HG02938 (cell line): ENCODE data around the gene DDX18.
A peak's percentile ranks its signal among the peaks of the same experiment; 100 is the strongest.

Experiments used
- ATAC-seq: cut with Tn5 transposase; IDR thresholded peaks from one replicate; pipeline ENCODE4 v1.9.1; 2021; ENCODE audit warnings: mild to moderate bottlenecking, moderate library complexity; ENCODE audit not compliant: unreplicated experiment

Gene DDX18

DNA sequence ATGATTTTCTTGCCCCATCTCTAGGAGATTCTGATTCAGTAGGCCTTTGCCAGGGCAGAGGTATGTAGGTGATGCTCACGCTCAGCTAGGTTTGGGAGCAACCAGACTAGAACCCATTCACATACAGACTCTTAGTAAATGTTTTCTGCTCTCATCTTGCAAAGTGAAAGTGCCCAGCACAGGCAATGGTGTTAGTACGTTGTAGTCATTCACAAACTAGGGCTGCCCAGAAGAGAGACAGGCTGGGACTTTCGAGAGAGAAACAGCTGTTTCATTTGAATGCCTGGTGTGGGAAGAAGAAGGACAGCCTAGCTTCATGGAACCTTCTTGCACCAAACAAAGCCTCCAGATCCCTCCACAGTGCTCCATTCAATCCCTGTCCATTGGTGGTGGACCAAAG lies 19.4 kb downstream of the DDX18 start:
- no peak for ATAC-seq

DNA sequence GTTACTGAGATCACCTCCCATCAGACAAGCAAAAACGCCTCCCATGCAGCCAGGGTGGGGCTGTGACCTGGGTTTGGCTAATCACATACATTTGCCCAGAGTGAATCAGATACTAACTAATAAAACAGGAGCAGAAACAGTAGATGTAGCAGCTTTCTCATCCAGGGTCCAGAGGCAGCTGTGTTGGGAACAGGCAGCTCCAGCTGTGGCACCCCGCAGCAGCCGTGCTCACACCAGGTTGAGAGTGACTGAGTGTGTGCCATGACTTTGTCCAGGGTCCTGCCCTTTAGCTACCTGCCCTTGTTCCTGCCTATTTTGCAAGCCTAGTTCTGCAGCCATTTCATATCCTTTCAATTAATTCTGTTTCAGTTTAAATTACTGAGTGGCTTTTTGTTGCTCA lies 20.5 kb downstream of the DDX18 start:
- no peak for ATAC-seq

DNA sequence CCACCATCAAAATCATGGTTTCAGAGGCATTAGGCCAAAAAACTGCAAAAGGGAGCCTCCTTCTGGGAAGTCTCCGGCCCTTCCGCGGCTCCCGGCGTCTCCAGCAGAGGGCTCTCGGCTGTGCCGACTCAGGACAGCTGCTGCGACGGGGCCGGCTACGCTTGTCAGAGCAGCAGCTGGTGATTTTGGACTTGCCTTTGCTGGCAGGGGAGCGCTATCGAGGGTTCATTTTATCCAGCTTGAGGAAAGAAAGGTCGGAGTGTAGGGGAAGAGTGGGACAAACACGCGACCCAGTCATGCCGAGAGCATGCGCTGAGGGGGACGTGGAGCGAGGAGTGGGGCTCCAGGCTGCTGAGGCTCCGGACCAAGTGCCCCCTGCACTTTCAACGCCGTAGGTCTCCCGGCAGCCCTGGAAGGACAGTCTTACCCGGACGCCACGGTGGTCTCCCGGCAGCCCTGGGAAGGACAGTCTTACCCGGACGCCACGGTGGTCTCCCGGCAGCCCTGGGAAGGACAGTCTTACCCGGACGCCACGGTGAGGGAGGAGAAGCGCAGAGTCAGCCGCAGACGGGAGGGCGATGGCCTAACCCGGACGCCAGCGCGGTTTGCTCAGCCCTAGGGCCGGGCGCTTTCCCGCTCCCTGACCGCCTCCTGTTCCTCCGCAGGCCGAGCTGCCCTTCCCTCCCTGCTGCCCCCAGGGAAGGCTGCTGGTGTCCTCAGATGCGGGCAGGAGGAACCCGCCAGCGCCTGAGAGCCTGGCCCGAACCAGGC lies 21.7 kb downstream of the DDX18 start:
- peak; percentile 71 for ATAC-seq

DNA sequence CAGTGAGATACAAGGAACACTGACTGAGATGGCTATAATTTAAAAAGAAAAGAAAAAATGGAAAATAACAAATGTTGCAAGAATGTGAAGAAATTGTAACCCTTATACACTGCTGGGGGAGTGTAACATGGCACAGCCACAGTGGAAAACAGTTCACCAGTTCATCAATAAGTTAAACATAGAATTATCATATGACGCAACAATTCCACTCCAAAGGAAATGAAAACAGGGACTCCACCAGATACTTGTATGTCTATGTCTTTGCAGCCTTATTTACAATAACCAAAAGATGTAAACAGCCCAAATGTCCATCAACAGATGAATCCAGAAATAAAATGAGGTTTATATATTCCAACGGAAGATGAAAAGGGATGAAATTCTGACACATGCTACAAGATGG lies 30.8 kb downstream of the DDX18 start:
- no peak for ATAC-seq

DNA sequence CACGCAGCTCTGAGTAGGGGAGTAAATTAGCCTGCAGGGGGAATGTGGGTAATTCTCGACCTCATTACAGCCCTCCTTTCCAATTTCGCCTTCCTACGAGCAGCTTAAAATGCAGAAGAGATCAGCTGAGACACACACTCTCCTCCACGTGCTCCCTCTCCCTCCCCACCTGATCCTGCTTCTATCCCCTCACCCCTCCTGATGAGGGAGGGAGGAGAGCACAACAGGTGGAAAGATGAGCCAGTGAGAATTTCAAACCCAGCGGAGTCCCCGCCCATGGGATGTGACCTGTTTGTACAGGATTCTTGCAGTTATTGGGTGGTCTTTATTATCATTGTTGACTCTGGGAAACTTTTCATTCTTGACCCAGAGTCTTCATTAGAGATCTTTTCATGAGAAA lies 35.5 kb downstream of the DDX18 start:
- ATAC-seq = no peak

DNA sequence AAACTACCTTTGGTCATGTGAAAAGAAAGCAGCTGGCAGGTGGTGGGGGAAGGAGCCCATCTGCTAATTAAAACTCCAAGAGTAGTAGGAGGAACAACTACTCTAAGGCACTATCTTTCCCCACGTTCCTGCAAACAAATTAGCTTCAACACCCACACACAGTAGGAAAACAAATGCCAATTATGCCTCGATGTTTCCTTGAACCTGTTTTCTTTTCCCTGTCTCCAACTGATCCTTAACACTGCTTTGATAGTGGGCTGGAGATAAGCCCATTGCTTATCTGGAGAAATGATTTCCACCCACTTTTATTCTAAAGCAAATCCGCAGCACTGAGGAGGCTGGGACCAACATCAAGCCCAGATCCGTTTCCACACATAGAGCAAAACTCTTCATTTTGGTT lies 36.0 kb downstream of the DDX18 start:
- ATAC-seq = no peak

DNA sequence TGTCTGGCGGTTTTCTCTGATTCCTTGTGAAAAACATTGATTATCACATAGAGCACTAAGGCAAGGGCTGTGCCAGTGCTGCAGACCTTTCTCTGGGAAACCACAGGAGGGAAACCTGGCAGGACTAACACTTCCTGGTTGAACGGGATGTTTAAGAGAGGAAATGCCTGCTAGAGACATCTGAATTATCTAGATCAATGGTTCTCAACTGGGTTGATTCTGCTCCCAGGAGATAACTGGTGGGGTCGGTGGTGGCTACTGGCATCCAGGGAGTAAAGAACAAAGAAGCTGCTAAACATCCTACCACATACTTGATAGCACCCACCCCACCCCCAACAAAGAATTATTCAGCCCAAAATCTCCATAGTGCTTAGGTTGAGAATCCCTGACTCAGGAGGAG lies 37.5 kb downstream of the DDX18 start:
- ATAC-seq = no peak

DNA sequence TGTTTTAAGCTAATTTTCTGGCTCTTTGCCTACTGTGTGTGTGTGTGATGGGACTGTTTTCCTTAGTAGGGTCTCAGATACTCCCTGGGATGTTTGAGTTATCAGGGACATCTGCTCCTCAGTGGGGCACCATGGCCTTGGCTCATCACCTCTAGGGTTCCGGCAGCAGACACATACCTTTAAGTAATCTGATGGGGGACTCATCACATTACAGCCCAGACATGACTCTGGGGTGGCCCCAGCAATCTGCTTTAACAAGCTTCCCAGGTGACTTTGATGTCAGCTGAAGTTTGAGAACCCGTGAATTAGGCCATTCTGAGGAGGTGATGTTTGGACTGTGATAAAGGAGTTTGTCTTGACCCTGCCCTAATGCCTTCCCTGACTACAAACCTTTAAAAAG lies 38.8 kb downstream of the DDX18 start:
- ATAC-seq = no peak

DNA sequence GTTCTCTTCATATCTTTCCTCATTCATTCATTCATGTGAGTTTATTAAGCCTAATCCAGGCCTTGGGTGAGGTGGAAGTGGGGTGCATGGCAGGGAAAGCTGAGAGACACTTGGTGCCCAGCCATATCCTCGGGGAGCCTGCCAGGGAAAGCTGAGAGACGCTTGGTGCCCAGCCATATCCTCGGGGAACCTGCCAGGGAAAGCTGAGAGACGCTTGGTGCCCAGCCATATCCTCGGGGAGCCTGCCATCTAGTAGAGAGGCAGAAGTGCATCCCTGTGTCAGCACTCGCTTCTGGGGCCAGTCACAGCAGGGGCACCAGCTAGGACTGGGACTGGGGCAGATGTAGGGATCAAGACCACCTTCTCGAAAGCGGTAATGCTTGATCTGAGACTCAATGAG lies 39.4 kb downstream of the DDX18 start:
- no peak for ATAC-seq

DNA sequence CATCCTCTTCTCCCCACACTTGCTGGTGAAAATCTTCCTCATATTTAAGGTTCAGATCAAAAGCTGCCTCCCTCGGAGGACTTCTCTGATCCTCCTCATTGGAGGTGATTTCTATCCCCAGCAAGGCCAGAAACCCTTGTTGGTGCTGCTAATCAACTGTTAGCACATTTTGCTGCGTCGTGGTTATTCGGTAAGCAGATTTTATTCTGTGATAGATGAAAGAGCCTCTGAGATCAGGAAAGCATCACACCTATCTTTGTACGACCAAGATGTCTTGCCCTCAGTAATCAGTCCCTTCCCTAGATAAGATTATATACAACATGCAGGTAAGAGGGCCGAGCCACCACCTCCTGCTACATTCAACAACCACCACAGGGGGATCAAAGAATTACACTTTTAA lies 40.1 kb downstream of the DDX18 start:
- ATAC-seq = no peak

DNA sequence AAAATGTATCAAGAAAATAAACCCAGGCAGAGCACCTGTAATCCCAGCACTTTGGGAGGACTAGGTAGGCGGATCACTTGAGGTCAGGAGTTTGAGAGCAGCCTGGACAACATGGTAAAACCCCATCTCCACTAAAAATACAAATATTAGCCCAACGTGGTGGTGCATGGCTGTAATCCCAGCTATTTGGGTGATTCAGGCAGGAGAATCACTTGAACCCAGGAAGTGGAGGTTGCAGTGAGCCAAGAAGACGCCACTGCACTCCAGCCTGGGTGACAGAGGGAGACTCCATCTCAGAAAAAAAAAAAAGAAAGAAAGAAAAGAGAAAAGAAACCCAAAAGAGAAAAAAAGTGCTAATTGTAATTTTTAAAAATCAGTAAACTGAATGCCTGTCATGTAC lies 41.4 kb downstream of the DDX18 start:
- no peak for ATAC-seq

DNA sequence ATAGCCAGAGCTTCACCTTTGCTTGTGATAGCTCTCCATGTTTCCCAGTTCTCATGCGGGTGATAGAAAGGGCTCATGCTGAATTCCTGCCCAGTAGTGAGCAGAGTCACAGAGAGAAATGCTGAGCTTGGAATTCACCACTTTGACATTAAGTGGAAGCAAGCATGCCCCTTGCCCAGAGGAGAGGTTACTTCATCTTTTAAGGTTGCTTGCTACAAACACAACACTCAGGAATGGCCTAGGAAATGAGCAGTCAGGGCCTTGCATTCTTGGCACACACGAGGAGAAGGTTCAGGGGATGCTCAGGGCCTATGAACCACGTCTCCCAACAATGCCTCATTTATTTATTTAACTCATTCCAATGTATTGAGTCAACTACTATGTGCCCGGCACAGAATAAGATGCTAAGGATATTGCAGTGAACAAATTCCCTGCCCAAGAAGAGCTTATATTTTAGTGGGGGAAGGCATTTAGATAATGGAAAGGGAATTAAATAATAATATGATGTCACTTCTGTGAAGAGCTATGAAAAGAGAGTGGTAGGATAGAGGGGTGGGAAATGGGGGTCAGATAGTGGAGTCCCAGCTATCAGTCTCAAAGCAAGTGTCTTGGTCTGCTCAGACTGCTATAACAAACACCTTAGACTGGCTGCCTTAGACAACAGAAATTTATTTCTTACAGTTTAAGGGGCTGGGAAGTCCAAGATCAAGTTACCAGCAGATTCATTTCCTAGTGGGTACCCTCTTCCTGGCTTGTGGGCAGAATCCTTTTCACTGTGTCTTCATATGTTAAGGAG lies 42.1 kb downstream of the DDX18 start:
- ATAC-seq = no peak

DNA sequence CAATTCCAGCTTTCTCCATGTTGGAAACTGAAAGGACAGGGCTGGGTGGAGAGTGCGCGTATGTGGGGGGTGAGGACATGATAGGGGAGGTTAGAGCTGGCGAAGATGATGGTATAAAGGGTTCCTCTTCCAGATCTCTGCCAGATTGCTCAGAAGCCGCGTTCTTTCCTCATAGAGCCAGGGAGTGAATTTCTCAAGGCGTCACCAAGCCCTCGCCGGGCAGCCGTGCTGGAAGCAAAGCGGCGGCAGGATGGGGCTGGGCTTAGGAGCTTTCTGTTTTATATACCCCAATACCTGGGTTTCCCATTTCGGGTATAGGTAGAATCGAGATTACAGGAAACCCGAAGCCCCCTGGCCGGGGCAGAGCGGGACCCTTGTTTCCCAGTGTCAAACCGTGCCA lies 43.8 kb downstream of the DDX18 start:
- no peak for ATAC-seq

DNA sequence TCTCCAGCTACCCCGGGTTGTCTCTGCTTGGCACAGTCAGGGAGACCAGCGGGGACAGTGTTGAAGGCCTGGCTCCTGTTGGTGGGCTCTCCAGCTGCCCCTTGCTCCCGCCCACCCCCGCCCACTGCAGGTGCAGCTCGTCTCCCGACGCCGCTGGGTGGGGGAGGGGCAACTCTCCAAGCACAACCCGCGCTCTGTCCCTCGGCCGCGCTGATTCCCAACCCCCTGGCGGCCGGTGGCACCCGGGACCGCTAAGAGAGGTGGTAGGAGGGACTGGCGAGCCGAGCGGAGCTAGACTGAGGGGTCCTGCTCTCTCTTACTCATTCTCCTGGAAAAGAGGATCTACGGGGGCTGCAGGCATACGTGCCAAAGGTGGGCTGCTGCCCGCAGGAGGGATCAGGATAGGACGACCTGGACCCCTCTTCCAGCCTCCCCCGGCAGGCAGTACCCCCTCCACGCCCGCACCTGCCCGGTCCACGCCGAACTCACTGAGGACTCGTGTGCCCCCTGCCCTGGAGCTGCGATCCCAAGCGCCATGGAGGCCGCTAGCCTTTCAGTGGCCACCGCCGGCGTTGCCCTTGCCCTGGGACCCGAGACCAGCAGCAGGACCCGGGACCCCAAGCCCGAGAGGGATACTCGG lies 44.5 kb downstream of the DDX18 start:
- ATAC-seq = no peak

DNA sequence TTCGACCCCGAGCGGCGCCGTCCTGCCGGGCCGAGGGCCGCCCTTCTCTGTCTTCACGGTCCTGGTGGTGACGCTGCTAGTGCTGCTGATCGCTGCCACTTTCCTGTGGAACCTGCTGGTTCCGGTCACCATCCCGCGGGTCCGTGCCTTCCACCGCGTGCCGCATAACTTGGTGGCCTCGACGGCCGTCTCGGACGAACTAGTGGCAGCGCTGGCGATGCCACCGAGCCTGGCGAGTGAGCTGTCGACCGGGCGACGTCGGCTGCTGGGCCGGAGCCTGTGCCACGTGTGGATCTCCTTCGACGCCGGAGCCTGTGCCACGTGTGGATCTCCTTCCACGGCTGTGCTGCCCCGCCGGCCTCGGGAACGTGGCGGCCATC lies 45.0 kb downstream of the DDX18 start:
- ATAC-seq = no peak

DNA sequence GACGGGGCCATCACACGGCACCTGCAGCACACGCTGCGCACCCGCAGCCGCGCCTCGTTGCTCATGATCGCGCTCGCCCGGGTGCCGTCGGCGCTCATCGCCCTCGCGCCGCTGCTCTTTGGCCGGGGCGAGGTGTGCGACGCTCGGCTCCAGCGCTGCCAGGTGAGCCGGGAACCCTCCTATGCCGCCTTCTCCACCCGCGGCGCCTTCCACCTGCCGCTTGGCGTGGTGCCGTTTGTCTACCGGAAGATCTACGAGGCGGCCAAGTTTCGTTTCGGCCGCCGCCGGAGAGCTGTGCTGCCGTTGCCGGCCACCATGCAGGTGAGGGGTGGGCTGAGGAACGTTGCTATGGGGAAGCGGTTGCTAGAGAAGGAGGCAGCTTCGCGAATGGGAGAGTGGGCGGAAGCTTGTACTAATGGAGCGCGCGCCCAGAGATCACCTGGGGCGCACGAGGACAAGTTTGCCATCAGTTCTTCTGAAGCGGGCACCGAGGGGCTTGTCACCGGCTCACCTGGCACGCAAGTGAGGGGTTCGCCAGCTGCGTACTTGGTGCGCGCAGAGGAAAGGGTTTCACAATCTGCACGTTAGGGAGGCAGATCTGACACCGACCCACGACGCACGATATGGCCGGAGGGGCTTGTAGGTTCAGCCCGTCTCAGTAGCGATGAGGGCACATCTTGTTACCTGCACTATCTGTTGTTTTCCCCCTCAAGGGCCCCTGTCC lies 45.6 kb downstream of the DDX18 start:
- no peak for ATAC-seq

DNA sequence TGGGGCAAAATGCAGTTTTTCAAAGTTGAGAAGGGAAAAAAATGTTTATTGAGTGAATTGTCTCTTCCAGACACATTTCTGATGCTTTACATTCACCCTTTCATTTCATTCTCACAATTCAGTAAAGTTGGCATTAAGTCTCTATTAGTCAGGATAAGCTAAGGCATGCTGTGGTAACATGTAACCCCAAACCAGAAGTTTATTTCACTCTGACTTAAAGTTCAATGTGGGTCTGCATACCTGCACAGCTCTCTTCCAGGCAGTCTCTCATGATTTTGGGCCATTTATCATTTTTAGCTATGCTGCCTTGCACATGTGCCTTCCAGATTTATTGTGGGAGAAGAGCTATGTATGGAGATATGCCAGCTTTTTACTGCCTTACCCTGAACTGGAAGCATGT lies 48.0 kb downstream of the DDX18 start:
- no peak for ATAC-seq

DNA sequence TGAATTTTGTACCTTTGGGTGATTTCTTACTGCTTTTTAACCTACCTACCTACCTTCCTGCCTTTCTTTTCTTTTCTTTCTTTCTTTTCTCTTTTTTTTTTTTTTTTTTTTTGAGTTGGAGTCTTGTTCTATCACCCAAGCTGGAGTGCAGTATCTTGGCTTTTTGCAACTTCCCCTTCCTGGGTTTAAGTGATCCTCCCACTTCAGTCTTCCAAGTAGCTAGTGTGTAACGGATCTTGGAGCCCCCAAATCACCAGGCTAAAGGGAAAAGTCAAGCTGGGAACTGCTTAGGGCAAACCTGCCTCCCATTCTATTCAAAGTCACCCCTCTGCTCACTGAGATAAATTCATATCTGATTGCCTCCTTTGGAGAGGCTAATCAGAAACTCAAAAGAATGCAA lies 61.3 kb downstream of the DDX18 start:
- ATAC-seq = no peak

DNA sequence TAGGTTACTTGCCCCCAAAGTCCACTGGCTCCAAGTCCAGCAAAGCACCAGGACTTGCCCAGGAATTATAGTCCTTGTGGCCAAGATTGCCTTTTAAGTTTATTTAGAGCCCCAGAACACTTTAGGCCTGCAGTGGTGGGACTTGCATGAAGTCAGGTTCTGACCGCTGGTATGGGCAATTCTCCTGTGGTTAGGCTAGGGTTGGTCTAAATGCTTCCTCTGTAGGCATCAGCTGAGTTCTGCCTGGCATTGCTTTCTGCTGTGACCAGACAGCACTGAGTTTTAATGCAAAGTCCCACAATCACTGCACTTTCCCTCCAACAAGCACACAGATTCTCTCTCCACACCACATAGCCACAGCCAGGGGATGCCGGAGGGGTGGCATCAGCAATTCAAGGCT lies 64.5 kb downstream of the DDX18 start:
- ATAC-seq = no peak
